Mesendoderm (in vitro differentiated cells): ENCODE data around the gene MOB2.

Experiments
- DNase-seq: peaks from one replicate; pipeline ENCODE4 v3.0.0; 2013
- H2AK5ac ChIP-seq: 2 replicates; pipeline ENCODE4 v1.6.1; 2013; ENCODE audit warnings: low read length, inconsistent platforms
- H2BK120ac ChIP-seq: 2 replicates; pipeline ENCODE4 v1.6.1; 2013; ENCODE audit warnings: low read depth, mild to moderate bottlenecking, low read length, moderate library complexity, mixed read lengths
- H2BK15ac ChIP-seq: replicated peaks from 2 replicates; pipeline ENCODE4 v1.6.1; 2013; ENCODE audit warnings: low read depth, mild to moderate bottlenecking, moderate library complexity
- H2BK5ac ChIP-seq: 2 replicates; pipeline ENCODE4 v1.6.1; 2013; ENCODE audit warnings: low read length, inconsistent platforms
- H3K18ac ChIP-seq: 2 replicates; pipeline ENCODE4 v1.6.1; 2013; ENCODE audit warnings: mild to moderate bottlenecking, low read length, mixed read lengths
- H3K23ac ChIP-seq: one replicate; pipeline ENCODE4 v1.6.1; 2013; ENCODE audit warnings: low read length
- H3K27ac ChIP-seq: 2 replicates; pipeline ENCODE4 v1.5.1; 2013; ENCODE audit warnings: low read depth, mild to moderate bottlenecking, inconsistent platforms, low read length, moderate library complexity
- H3K27me3 ChIP-seq: 2 replicates; pipeline ENCODE4 v1.6.1; 2013; ENCODE audit warnings: low read length, control low read depth, mild to moderate bottlenecking, inconsistent platforms; ENCODE audit not compliant: insufficient read depth, poor library complexity
- H3K36me3 ChIP-seq: 2 replicates; pipeline ENCODE4 v1.6.1; 2013; ENCODE audit warnings: low read length, inconsistent platforms; ENCODE audit not compliant: control insufficient read depth, insufficient read depth
- H3K4ac ChIP-seq: one replicate; pipeline ENCODE4 v1.6.1; 2013; ENCODE audit warnings: low read depth, mild to moderate bottlenecking, low read length, moderate library complexity
- H3K4me1 ChIP-seq: 2 replicates; pipeline ENCODE4 v1.6.1; 2013; ENCODE audit warnings: low read depth, low read length, inconsistent platforms; ENCODE audit not compliant: control insufficient read depth
- H3K4me2 ChIP-seq: 2 replicates; pipeline ENCODE4 v1.6.1; 2013; ENCODE audit warnings: low read length
- H3K4me3 ChIP-seq: 2 replicates; pipeline ENCODE4 v1.5.1; 2013; ENCODE audit warnings: mild to moderate bottlenecking, low read length
- H3K56ac ChIP-seq: one replicate; pipeline ENCODE4 v1.6.1; 2013; ENCODE audit warnings: low read length
- H3K79me1 ChIP-seq: 2 replicates; pipeline ENCODE4 v1.6.1; 2013; ENCODE audit warnings: low read length, inconsistent platforms
- H3K79me2 ChIP-seq: 2 replicates; pipeline ENCODE4 v1.6.1; 2013; ENCODE audit warnings: mild to moderate bottlenecking, low read length; ENCODE audit not compliant: control insufficient read depth, insufficient read depth
- H3K9ac ChIP-seq: 2 replicates; pipeline ENCODE4 v1.6.1; 2013; ENCODE audit warnings: low read length, inconsistent platforms
- H4K5ac ChIP-seq: one replicate; pipeline ENCODE4 v1.6.1; 2013; ENCODE audit warnings: low read length
- H4K8ac ChIP-seq: one replicate; pipeline ENCODE4 v1.6.1; 2013; ENCODE audit warnings: low read depth, mild to moderate bottlenecking, control low read depth, low read length, moderate library complexity
- WGBS: extraction: QIAGEN DNeasy Blood & Tissue Kit; methylation state at CpG from one replicate; pipeline ENCODE4 v1.1.7; 2013; ENCODE audit warnings: low lambda C conversion rate, missing lambda C conversion rate; ENCODE audit not compliant: insufficient coverage; ENCODE audit errors: extremely low coverage; 5-methylcytosine and 5-hydroxymethylcytosine counted together

MOB2 gene

DNA sequence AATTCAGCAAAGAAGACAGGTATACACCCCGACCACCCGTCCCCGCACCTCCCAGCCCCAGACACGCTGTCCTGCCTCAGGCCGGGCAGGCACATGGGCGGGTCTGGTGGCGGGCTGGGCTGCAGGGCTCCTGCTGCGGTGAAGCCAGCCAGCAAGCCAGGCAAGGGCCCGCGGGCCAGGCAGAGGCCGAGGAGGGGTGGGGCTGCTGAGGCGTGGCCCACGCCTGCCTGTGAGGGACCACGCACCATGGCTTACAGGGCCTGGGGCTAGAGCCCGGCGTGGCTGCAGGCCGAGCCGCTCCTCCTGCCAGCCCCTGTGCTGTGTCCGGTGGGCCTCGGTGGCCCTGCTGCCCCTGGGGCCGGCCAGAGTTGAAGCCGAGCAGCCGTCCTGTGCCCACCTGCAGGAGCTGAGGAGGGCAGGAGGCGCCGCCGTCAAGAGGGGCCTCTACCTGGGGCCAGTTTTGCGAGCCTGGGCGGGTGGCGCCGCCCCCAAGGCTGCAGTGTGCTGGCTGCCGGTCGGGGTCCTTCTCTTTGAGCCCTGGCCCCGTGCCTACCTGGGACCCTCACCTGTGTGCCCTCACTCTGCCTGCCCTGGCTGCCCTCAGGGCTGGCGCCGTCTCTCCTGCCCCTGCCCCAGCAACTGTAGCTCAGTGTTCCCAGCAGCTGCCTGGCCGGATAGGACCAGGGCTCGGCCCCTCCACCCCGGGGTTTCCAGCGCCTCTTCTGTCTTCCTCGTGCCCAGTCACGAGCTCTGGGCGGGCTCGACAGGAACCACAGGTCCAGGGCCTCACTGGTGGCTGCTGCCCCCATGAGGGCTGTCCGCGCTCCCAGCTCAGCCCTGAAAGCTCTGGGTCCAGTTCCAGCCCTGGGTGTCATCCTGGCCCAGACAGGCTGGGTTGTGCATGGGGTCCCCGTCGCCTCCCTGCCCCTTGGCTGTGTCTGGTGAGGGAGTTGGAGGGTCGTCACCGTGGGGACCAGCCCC, 38.4 kb downstream of the MOB2 start:
- no peak overlapping the region for H3K27ac ChIP-seq
- no CpG with 5 or more reads among the region's 49 CpGs for WGBS
- no peak overlapping the region for H3K9ac ChIP-seq
- no peak overlapping the region for H3K18ac ChIP-seq
- no peaks in the 10 kb centered on the region for H3K79me1 ChIP-seq
- H3K4me3 ChIP-seq: no peak overlapping the region
- H3K56ac ChIP-seq: no peak overlapping the region
- H3K4ac ChIP-seq: no peak overlapping the region
- no peak overlapping the region for H4K5ac ChIP-seq
- H2BK15ac ChIP-seq: no peak overlapping the region
- H3K27me3 ChIP-seq: no peaks in the 10 kb centered on the region
- H3K79me2 ChIP-seq: no peaks in the 10 kb centered on the region
- no peak overlapping the region for H3K4me2 ChIP-seq
- H3K36me3 ChIP-seq: no peaks in the 10 kb centered on the region
- no peak overlapping the region for H2AK5ac ChIP-seq
- no peak overlapping the region for H2BK5ac ChIP-seq
- DNase-seq: no peak
- H3K4me1 ChIP-seq: no peaks in the 10 kb centered on the region
- no peak overlapping the region for H2BK120ac ChIP-seq
- H3K23ac ChIP-seq: no peak overlapping the region
- no peak overlapping the region for H4K8ac ChIP-seq

DNA sequence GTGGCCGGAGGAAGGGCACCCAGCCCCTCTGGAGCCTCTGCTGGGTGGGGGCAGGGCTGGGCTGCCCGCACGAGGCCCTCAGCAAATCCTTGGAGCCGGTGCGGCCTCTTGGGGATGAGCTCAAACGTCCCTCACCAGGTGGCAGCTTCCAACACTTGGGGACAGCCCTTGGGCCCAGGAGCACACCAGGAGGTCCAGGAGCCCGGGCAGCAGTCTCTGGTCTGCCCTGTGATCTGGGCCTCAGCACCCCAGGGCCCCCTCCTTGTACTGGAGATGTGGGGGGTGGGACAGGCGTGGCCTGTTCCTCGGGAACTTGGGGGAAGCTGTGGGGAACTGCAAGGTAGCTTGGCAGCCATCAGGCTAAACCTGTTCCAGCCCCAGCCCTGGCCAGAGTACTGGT, 40.0 kb downstream of the MOB2 start:
- no peak overlapping the region for H3K4me3 ChIP-seq
- no peaks in the 10 kb centered on the region for H3K4me1 ChIP-seq
- no peaks in the 10 kb centered on the region for H3K79me2 ChIP-seq
- WGBS: no CpG with 5 or more reads among the region's 9 CpGs
- H2BK15ac ChIP-seq: no peak overlapping the region
- H3K4ac ChIP-seq: no peak overlapping the region
- H3K79me1 ChIP-seq: no peaks in the 10 kb centered on the region
- no peak overlapping the region for H4K5ac ChIP-seq
- H3K9ac ChIP-seq: no peak overlapping the region
- no peak overlapping the region for H4K8ac ChIP-seq
- H3K27me3 ChIP-seq: no peaks in the 10 kb centered on the region
- H3K18ac ChIP-seq: no peak overlapping the region
- H3K56ac ChIP-seq: no peak overlapping the region
- H2BK5ac ChIP-seq: no peak overlapping the region
- H2AK5ac ChIP-seq: no peak overlapping the region
- no peak overlapping the region for H2BK120ac ChIP-seq
- no peak overlapping the region for H3K23ac ChIP-seq
- H3K36me3 ChIP-seq: no peaks in the 10 kb centered on the region
- no peak overlapping the region for H3K4me2 ChIP-seq
- no peak overlapping the region for H3K27ac ChIP-seq
- DNase-seq: no peak

DNA sequence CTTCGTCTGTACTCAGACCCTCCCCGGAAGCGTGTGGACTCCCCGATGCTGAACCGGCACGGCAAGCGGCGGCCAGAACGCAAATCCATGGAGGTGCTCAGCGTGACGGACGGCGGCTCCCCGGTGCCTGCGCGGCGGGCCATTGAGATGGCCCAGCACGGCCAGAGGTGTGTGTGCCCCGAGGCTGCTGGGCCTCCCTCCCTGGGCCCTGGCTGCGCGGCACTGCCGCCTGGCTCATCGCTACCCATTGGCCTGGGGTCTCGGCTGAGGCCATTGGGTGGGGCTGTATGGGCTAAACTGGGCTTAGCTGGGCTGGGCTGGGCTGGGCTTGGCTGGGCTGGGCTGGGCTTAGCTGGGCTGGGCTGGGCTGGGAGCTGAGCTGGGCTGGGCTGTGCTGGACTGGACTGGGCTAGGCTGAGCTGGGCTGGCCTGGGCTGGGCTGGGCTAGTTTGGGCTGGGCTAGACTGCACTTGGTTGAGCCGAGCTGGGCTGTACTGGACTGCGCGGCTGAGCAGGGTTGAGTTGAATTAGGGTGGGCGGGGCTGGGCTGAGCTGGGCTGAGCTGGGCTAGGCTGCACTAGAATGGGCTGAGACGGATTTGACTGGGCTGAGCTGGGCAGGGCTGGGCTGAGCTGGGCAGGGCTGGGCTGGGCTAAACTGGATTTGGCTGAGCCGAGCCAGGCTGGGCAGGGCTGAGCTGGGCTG, 40.7 kb downstream of the MOB2 start:
- Histone ChIP-seq H3K27ac (no peak overlapping the region), H2BK120ac (no peak overlapping the region), H3K18ac (no peak overlapping the region), H2BK15ac (no peak overlapping the region), H3K4me2 (no peak overlapping the region), H3K4ac (no peak overlapping the region), H3K9ac (no peak overlapping the region), H3K4me1 (no peaks in the 10 kb centered on the region), H3K4me3 (no peak overlapping the region), H4K5ac (no peak overlapping the region), H2AK5ac (no peak overlapping the region), H3K56ac (no peak overlapping the region), H3K36me3 (no peaks in the 10 kb centered on the region), H3K23ac (no peak overlapping the region), H3K79me2 (no peaks in the 10 kb centered on the region), H4K8ac (no peak overlapping the region), H3K27me3 (no peaks in the 10 kb centered on the region), H3K79me1 (no peaks in the 10 kb centered on the region), H2BK5ac (no peak overlapping the region)
- DNase-seq: peak; percentile 12
- WGBS: no CpG with 5 or more reads among the region's 30 CpGs

DNA sequence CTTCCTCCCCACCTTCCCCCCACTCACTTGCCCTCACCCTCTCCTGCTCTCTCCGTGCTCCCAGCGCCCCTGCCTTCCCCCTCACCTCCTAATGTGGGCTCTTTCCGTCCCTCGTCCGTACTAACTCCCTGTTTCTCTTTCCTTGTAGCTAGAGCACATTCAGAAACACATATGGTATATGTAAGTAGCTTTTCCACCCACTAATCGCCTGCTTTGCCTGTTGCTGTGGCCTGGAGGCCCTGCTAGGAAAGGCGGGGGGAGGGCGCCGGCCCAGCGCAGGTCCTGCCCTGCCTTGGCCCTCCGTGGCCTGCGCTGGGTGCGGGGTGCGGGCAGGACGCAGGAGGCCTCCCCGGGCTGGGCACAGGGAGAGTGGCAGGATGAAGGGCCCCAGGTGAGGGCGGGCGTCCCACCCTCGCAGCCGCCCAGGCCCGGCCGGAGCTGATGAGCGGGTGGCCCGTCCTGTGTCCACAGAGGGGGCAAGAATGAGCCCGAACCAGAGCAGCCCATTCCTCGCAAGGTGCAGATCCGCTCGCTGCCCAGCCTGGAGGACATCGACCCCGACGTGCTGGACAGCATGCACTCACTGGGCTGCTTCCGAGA, 41.7 kb downstream of the MOB2 start:
- no peak overlapping the region for H2BK5ac ChIP-seq
- no peaks in the 10 kb centered on the region for H3K27me3 ChIP-seq

DNA sequence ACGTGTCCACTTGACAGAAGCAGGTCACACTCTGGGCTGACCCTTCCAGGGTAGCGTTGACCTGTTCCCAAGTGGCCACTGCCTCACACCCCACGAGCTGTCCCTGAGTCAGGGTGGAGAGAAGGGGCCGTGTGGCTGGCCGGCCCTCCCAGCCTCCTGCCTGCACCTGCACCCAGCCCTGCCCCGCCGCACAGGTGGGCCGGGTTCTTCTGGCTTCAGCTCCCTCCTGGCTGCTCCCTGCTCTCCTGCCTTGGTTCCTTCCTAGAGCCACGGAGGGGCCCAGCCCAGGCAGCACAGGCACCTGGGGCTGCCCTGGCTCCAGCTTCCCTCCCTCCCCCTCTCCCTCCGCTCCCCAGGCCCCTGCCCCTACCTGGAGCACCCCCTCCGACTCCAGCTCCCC, 42.3 kb downstream of the MOB2 start:
- Histone ChIP-seq H2AK5ac (no peak overlapping the region), H3K4me2 (no peak overlapping the region), H2BK120ac (no peak overlapping the region), H3K23ac (no peak overlapping the region), H3K56ac (no peak overlapping the region), H3K4me3 (no peak overlapping the region), H2BK15ac (no peak overlapping the region), H4K5ac (no peak overlapping the region), H3K27me3 (no peaks in the 10 kb centered on the region), H3K9ac (no peak overlapping the region), H4K8ac (no peak overlapping the region), H3K79me2 (no peaks in the 10 kb centered on the region), H3K27ac (no peak overlapping the region), H3K79me1 (no peaks in the 10 kb centered on the region), H3K18ac (no peak overlapping the region), H2BK5ac (no peak overlapping the region), H3K4ac (no peak overlapping the region), H3K36me3 (no peaks in the 10 kb centered on the region), H3K4me1 (no peaks in the 10 kb centered on the region)
- no CpG with 5 or more reads among the region's 11 CpGs for WGBS
- DNase-seq: no peak

More for the DNA sequence above, 41.7 kb downstream of the MOB2 start:
- Histone ChIP-seq H3K4me3 (no peak overlapping the region), H3K4me1 (no peaks in the 10 kb centered on the region), H2AK5ac (no peak overlapping the region), H3K4me2 (no peak overlapping the region), H3K79me1 (no peaks in the 10 kb centered on the region), H3K79me2 (no peaks in the 10 kb centered on the region), H4K5ac (no peak overlapping the region), H3K23ac (no peak overlapping the region), H2BK15ac (no peak overlapping the region), H3K9ac (no peak overlapping the region), H3K4ac (no peak overlapping the region), H2BK120ac (no peak overlapping the region), H4K8ac (no peak overlapping the region), H3K56ac (no peak overlapping the region), H3K27ac (no peak overlapping the region), H3K18ac (no peak overlapping the region), H3K36me3 (no peaks in the 10 kb centered on the region)
- no CpG with 5 or more reads among the region's 32 CpGs for WGBS
- no peak for DNase-seq
